ENCODE results near the gene IGSF9. TPM values are rescaled to one million over a fixed set of nuclear protein-coding genes. Genes with fewer than 3 reads are reported as not detected.

Gene IGSF9
- total RNA-seq, 1 donor from 2014 or later, result 24.5 TPM

- peak overlapping the region; percentile 87 for H3K27ac Mint-ChIP-seq (ENCODE audit: unreplicated experiment)
- no peak for TF ChIP-seq CTCF (conservative IDR thresholded peaks at IDR 0.05)
Measured at GRCh38 chr1:159938905-159939677, 6.3 kb downstream of the IGSF9 start.

GRCh38 chr1:159938211-159938852 is 7.1 kb downstream of the IGSF9 start:
- no peak overlapping the region for H3K27ac Mint-ChIP-seq (ENCODE audit: unreplicated experiment)
- no peak for TF ChIP-seq CTCF (conservative IDR thresholded peaks at IDR 0.05)
- no peaks in the 10 kb centered on the region for H3K27me3 Mint-ChIP-seq (ENCODE audit: low read depth)

More at GRCh38 chr1:159938905-159939677, 6.3 kb downstream of the IGSF9 start:
- no peak for DNase-seq (ENCODE audit: low read depth, low spot score)
- peaks cover 44% of the 10 kb centered on the region for H3K4me1 Mint-ChIP-seq
- no peaks in the 10 kb centered on the region for H3K9me3 Mint-ChIP-seq
- peaks cover 2% of the 10 kb centered on the region for H3K36me3 Mint-ChIP-seq (ENCODE audit: low read depth)
- H3K4me3 Mint-ChIP-seq, result no peak overlapping the region
- H3K27me3 Mint-ChIP-seq (ENCODE audit: low read depth), result no peaks in the 10 kb centered on the region

GRCh38 chr1:159937054-159937750 is 8.2 kb downstream of the IGSF9 start:
- no peak for TF ChIP-seq CTCF (conservative IDR thresholded peaks at IDR 0.05)
- H3K27ac Mint-ChIP-seq (ENCODE audit: unreplicated experiment), result no peak overlapping the region
- no peaks in the 10 kb centered on the region for H3K27me3 Mint-ChIP-seq (ENCODE audit: low read depth)
- peaks cover 2% of the 10 kb centered on the region for H3K36me3 Mint-ChIP-seq (ENCODE audit: low read depth)
- H3K4me1 Mint-ChIP-seq, result peaks cover 32% of the 10 kb centered on the region
- H3K4me3 Mint-ChIP-seq, result no peak overlapping the region
- H3K9me3 Mint-ChIP-seq, result no peaks in the 10 kb centered on the region
- DNase-seq (ENCODE audit: low read depth, low spot score), result no peak

More at GRCh38 chr1:159938211-159938852, 7.1 kb downstream of the IGSF9 start:
- peaks cover 39% of the 10 kb centered on the region for H3K4me1 Mint-ChIP-seq
- no peak overlapping the region for H3K4me3 Mint-ChIP-seq
- no peaks in the 10 kb centered on the region for H3K9me3 Mint-ChIP-seq
- DNase-seq (ENCODE audit: low read depth, low spot score), result no peak
- peaks cover 2% of the 10 kb centered on the region for H3K36me3 Mint-ChIP-seq (ENCODE audit: low read depth)

GRCh38 chr1:159936273-159936904 is 9.0 kb downstream of the IGSF9 start:
- Mint-ChIP-seq H3K9me3 (no peaks in the 10 kb centered on the region), H3K36me3 (ENCODE audit: low read depth) (peaks cover 2% of the 10 kb centered on the region), H3K4me1 (peaks cover 23% of the 10 kb centered on the region), H3K27ac (ENCODE audit: unreplicated experiment) (no peak overlapping the region), H3K27me3 (ENCODE audit: low read depth) (no peaks in the 10 kb centered on the region), H3K4me3 (no peak overlapping the region)
- peak; percentile 97 for DNase-seq (ENCODE audit: low read depth, low spot score)
- TF ChIP-seq CTCF (conservative IDR thresholded peaks at IDR 0.05), result peak; percentile 99

GRCh38 chr1:159935719-159936272 is 9.6 kb downstream of the IGSF9 start:
- peaks cover 18% of the 10 kb centered on the region for H3K4me1 Mint-ChIP-seq
- H3K9me3 Mint-ChIP-seq, result no peaks in the 10 kb centered on the region
- H3K4me3 Mint-ChIP-seq, result no peak overlapping the region
- no peak for DNase-seq (ENCODE audit: low read depth, low spot score)
- H3K27ac Mint-ChIP-seq (ENCODE audit: unreplicated experiment), result no peak overlapping the region
- TF ChIP-seq CTCF (conservative IDR thresholded peaks at IDR 0.05), result no peak
- no peaks in the 10 kb centered on the region for H3K27me3 Mint-ChIP-seq (ENCODE audit: low read depth)
- H3K36me3 Mint-ChIP-seq (ENCODE audit: low read depth), result peaks cover 2% of the 10 kb centered on the region
